HG02970 (cell line): ENCODE measurements around the gene ARHGDIG.
"Not testable (repeated sequence)": the region's sequence is repeated elsewhere in the genome, so short reads cannot be mapped to it uniquely, and the experiment has no call there.

Experiments
- ATAC-seq: cut with Tn5 transposase; IDR thresholded peaks from one replicate; pipeline ENCODE4 v1.9.1; 2021; ENCODE audit warnings: mild to moderate bottlenecking, moderate library complexity, moderate number of reproducible peaks; ENCODE audit not compliant: unreplicated experiment, low FRiP score

The ARHGDIG gene

DNA sequence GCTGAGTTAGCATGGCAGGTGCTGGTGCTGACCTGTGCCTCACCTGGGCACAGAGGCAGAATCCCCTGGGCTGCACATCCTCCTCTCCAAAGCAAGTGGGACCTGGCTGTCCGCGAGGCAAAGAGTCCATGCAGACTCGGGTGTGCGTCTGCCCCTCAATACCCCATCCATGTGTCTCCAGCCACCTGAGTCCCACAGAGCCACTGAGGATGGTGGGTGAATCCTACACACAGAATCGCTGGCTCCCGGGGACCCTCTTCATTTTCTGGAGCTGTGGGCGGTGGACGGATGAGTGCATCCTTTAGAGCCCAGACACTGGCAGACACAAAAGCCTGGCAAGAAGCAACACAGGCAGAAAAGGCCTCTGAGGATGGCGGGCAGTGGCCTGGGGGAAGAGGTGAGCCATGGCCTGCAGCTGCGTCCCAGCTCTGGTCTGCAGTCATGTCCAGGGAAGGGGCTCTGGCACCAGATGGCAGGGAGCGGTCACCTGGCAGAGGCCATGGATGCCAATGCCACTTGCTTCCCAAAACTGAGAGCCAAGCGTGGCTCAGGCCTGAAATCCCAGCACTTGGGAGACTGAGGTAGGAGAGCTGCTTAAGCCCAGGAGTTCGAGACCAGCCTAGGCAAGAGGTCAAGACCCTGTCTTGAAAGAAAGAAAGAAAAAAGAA lies 42.2 kb downstream of the ARHGDIG start:
- no peak for ATAC-seq

DNA sequence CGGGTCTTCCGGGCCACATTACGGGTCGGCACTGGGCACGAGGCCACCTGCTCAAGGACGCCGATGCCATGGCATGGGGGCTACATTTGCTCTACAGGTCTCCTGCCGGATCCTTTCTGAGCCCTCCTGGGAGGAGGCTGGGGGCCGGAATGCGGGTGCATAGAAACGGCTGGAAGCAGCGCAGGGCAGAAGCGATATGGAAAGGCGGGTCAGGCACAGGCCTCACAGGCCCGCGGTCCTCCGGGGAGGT lies 43.7 kb downstream of the ARHGDIG start:
- ATAC-seq = no peak

DNA sequence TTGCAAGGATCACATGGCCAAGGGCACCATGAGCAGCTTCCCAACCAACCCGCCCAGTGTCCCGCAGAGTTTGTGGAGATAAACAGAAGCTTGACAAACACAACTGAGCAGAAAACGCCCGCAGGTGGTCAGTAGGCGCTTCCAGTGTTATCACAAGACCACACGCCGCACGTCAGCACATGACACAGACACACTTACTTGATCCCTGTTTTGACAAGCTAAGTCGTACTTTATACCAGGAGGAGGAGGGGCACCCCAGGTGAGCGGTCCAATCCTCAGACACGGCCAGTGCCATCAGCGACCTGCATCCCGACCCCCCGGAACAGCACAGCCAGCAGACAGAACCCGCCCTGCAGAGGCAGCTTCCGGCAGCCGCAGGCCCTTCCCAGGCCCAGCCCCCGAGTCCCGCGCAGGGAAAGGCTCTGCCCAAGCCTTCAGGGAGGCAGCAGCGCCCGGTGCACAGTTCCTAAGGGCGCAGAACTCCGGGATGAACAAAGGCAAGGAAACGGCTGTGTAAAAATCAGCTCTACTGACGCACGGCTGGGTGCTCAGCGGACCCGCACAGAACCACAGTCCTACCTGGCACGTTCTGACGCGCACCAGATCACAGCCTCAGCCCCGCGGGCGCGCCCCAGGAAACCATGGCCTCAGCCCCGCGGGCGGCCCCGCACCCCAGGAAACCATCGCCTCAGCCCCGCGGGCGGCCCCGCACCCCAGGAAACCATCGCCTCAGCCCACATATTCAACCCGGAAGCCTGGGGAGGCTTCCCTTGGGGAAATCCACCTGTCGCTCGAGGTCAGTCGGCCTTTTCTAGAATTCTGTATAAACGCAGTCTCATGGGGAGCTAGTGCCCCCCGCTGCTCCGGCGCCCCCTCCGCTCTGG lies 44.3 kb downstream of the ARHGDIG start:
- no peak for ATAC-seq

DNA sequence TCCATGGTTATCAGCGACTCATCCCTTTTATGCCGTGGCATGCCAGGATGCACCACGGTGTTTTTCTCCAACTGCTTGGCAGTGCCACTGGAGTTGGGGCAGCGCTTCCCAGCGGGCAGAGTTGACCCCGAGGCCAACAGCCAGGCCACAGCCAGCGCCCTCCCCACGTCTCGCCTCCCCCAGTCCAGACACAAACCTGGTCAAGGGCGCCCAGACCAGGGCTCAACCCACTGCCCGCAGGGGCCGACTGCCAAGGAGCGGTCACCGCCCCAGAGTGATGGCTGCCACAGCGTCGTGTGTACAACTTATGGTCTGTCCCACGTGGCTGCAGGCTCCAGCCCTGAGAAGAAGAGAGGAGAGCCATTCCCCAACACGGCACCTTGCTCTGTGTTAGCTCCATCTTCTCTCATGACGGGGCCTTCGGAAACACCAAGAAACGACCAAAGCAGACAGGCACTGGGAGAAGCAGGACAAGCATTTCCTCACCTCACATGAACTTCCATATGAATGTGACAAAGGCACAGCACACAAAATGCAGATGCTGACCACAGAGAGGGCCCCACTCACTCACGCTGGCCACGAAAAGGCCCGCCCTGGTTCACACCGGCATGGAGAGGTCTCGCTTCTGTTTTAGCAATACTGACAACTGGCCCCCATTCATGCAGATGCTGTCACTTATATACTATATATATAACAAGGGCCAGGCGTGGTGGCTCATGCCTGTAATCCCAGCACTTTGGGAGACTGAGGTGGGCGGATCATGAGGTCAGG lies 45.2 kb downstream of the ARHGDIG start:
- no peak for ATAC-seq

DNA sequence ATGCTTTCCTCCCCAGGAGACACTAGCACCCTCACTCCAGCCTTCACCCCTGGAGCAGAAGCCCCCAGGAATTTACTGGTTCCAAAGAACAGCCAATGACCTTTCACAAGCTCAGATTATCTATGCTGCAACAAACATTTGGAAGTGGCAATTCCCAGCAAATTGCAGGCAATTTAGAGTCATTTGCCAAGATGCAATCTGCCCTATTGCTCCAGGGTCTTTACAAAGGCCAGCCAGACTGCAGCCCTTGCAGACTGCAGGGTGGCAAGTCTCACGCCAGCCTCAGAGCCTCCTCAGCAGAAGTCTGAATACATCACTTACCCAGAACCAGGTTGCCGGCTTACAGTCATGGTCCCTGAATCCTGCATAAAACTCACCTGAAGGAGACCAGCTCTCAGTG lies 50.4 kb downstream of the ARHGDIG start:
- no peak for ATAC-seq

DNA sequence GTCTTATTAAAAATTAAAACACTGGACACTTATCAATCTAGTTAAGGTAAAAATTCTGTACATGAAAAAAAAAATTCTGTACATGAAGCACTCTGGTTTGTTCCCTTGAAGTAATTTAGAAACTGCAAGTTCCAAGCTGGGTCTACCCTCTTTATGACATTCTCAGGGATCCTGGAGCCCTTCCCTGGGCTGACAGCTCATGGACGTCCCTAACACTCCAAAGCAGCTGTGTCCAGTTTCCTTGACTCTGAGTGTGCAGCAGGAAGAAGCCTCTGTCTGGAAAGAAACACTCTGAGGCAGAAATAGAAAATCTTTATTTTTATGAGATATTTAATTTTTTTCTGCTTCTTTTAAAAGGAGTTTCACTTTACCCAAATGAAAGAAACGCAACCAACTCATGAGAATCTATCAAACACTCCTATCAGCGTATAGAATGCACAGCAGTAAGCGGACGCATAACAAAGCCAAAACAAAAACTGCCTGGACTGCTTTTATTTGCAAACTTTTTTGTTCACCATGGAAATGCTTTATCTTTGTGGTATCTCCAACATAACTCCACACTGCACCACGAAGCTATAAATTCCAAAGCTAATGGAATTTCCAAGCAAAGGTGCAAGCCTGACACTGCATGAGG lies 50.9 kb downstream of the ARHGDIG start:
- ATAC-seq = not testable (repeated sequence)
